NB4 (cell line): ENCODE data around the gene EVI2A.

Experiments
- DNase-seq: peaks from one replicate; pipeline ENCODE4 v3.0.0; 2010; ENCODE audit warnings: low read depth
- H3K4me3 ChIP-seq: one replicate; pipeline ENCODE4 v1.5.1; 2011; ENCODE audit warnings: mild to moderate bottlenecking, low read depth, low read length, moderate library complexity
- CTCF ChIP-seq: IDR thresholded peaks from one replicate; pipeline ENCODE4 v1.5.1; 2012; ENCODE audit warnings: low read depth, low read length
- MAX ChIP-seq: IDR thresholded peaks from 2 replicates; pipeline ENCODE4 v1.6.1; 2011; ENCODE audit warnings: low read depth, low read length
- MYC ChIP-seq: IDR thresholded peaks from 2 replicates; pipeline ENCODE4 v1.6.1; 2011; ENCODE audit warnings: low read depth, low read length
- POLR2A ChIP-seq: IDR thresholded peaks from 2 replicates; pipeline ENCODE4 v1.6.1; 2011; ENCODE audit warnings: mild to moderate bottlenecking; ENCODE audit not compliant: insufficient read length; ENCODE audit errors: extremely low read depth

The EVI2A gene

DNA sequence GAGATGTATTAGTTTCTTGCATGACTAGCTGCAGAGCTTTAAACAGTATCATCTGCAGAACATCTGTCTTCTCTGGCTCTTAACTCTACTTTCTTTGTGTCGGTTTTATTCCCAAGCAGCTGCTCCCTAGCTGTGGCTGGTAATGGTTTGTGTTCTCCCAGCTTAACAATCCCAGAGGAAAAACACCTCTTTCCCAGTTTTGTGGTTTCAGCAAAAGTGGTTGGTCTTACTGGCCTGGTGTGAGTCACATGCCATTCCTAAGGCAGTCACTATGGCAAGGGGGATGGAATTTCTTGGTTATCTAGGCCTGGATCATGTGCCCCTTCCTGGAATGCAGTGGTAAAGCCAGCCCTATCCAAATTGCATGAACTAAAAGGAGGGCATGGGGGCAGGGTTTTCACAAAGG lies 51.8 kb downstream of the EVI2A start:
- no peak for TF ChIP-seq POLR2A
- TF ChIP-seq MYC, result no peak
- TF ChIP-seq CTCF, result no peak
- no peak for TF ChIP-seq MAX
- DNase-seq, result no peak
- no peak overlapping the region for H3K4me3 ChIP-seq

GRCh38 chr17:31269036-31269577 lies 52.3 kb downstream of the EVI2A start:
- H3K4me3 ChIP-seq, result no peak overlapping the region
- DNase-seq, result no peak
- TF ChIP-seq CTCF (no peak), MYC (no peak), MAX (no peak), POLR2A (no peak)
